IPS-18c (cell line): Measurements from ENCODE around the gene GZMB.
"Not testable (repeated sequence)": the region's sequence is repeated elsewhere in the genome, so short reads cannot be mapped to it uniquely, and the experiment has no call there.

Experiments
- H3K4me3 ChIP-seq: 2 replicates; pipeline ENCODE4 v1.7.0; 2013; ENCODE audit warnings: low read depth, mild to moderate bottlenecking, low read length, moderate library complexity; ENCODE audit not compliant: insufficient read depth
- H3K9me3 ChIP-seq: one replicate; pipeline ENCODE4 v1.6.1; 2013; ENCODE audit warnings: mild to moderate bottlenecking, low read length, moderate library complexity; ENCODE audit not compliant: control insufficient read depth, insufficient read depth

Gene GZMB

GRCh38 chr14:24597403-24597802 lies 36.6 kb downstream of the GZMB start:
- Histone ChIP-seq H3K4me3 (no peak overlapping the region), H3K9me3 (peaks cover 2% of the 10 kb centered on the region)

GRCh38 chr14:24595073-24595808 lies 38.7 kb downstream of the GZMB start:
- H3K4me3 ChIP-seq = no peak overlapping the region
- H3K9me3 ChIP-seq = peaks cover 2% of the 10 kb centered on the region

- H3K9me3 ChIP-seq, H3K4me3 ChIP-seq: not testable (repeated sequence)
Observed at GRCh38 chr14:24591004-24591403, 43.0 kb downstream of the GZMB start.

- H3K9me3 ChIP-seq, H3K4me3 ChIP-seq: not testable (repeated sequence)
Observed at GRCh38 chr14:24584402-24584801, 49.6 kb downstream of the GZMB start.
